HEK293T (cell line): ENCODE data around the gene ANKRD13D.

Experiments
- CTCF ChIA-PET: fragments of 350-600 bp; formaldehyde crosslinking; extraction: SDS; loops from one replicate; lab custom pipeline; 2021; ENCODE audit warnings: antibody characterized with exemption, inconsistent platforms; lab: Yijun Ruan, JAX
- POLR2A ChIA-PET: fragments of 350-600 bp; formaldehyde crosslinking; extraction: SDS; loops from one replicate; lab custom pipeline; 2020; ENCODE audit warnings: antibody characterized with exemption, inconsistent platforms; lab: Yijun Ruan, JAX
- DNase-seq: peaks from one replicate; pipeline ENCODE4 v3.0.0; 2012; ENCODE audit warnings: mixed read lengths; ENCODE audit errors: extremely low spot score
- ARNT ChIP-seq: fragments of 450-650 bp; IDR thresholded peaks from 2 replicates; pipeline ENCODE4 v1.6.1; 2017; ENCODE audit warnings: mild to moderate bottlenecking
- BHLHE40 ChIP-seq: fragments of 450-650 bp; IDR thresholded peaks from 2 replicates; pipeline ENCODE4 v1.6.1; 2016; ENCODE audit warnings: mild to moderate bottlenecking, moderate library complexity, borderline replicate concordance
- CTBP1 ChIP-seq: fragments of 450-650 bp; IDR thresholded peaks from 2 replicates; pipeline ENCODE4 v1.6.1; 2016; ENCODE audit warnings: borderline replicate concordance
- ELF4 ChIP-seq: fragments of 450-650 bp; IDR thresholded peaks from 2 replicates; pipeline ENCODE4 v1.6.1; 2017; ENCODE audit warnings: antibody characterized with exemption
- FOXA1 ChIP-seq: fragments of 450-650 bp; IDR thresholded peaks from 2 replicates; pipeline ENCODE4 v1.6.1; 2016; ENCODE audit warnings: mild to moderate bottlenecking
- FOXK2 ChIP-seq: fragments of 450-650 bp; IDR thresholded peaks from 2 replicates; pipeline ENCODE4 v1.6.1; 2016; ENCODE audit warnings: mild to moderate bottlenecking
- FOXM1 ChIP-seq: fragments of 450-650 bp; IDR thresholded peaks from 2 replicates; pipeline ENCODE4 v1.6.1; 2017; ENCODE audit warnings: mild to moderate bottlenecking, borderline replicate concordance
- HDGF ChIP-seq: fragments of 450-650 bp; IDR thresholded peaks from 2 replicates; pipeline ENCODE4 v1.6.1; 2017; ENCODE audit warnings: antibody characterized with exemption, borderline replicate concordance
- L3MBTL2 ChIP-seq: fragments of 450-650 bp; conservative IDR thresholded peaks from 2 replicates; pipeline ENCODE4 v1.6.1; 2016; ENCODE audit warnings: mild to moderate bottlenecking
- LEF1 ChIP-seq: fragments of 450-650 bp; IDR thresholded peaks from 2 replicates; pipeline ENCODE4 v1.6.1; 2017; ENCODE audit warnings: mild to moderate bottlenecking, borderline replicate concordance
- NFRKB ChIP-seq: fragments of 450-650 bp; IDR thresholded peaks from 2 replicates; pipeline ENCODE4 v1.6.1; 2016; ENCODE audit warnings: mild to moderate bottlenecking, moderate library complexity
- PKNOX1 ChIP-seq: fragments of 450-650 bp; IDR thresholded peaks from 2 replicates; pipeline ENCODE4 v1.6.1; 2016
- SP1 ChIP-seq: fragments of 450-650 bp; IDR thresholded peaks from 2 replicates; pipeline ENCODE4 v1.6.1; 2017
- SUZ12 ChIP-seq: fragments of 450-650 bp; IDR thresholded peaks from 2 replicates; pipeline ENCODE4 v1.6.1; 2016; ENCODE audit warnings: mild to moderate bottlenecking
- TARDBP ChIP-seq: fragments of 450-650 bp; IDR thresholded peaks from 2 replicates; pipeline ENCODE4 v1.6.1; 2016
- ZNF384 ChIP-seq: fragments of 450-650 bp; IDR thresholded peaks from 2 replicates; pipeline ENCODE4 v1.6.1; 2016

ANKRD13D gene

GRCh38 chr11:67290801-67291200, 1.7 kb downstream of the ANKRD13D start:
- DNase-seq = no peak
- CTCF ChIA-PET = no interaction called here
- TF ChIP-seq LEF1 = no peak
- no peak for TF ChIP-seq SUZ12
- TF ChIP-seq TARDBP = no peak
- TF ChIP-seq FOXM1 = no peak
- TF ChIP-seq ARNT = no peak
- TF ChIP-seq BHLHE40 = no peak
- TF ChIP-seq FOXK2 = no peak
- TF ChIP-seq HDGF = no peak
- TF ChIP-seq L3MBTL2 = no peak
- no peak for TF ChIP-seq PKNOX1
- no peak for TF ChIP-seq NFRKB
- no peak for TF ChIP-seq FOXA1
- TF ChIP-seq ZNF384 = no peak
- no peak for TF ChIP-seq ELF4
- TF ChIP-seq CTBP1 = no peak
- POLR2A ChIA-PET = interaction anchor here (3.4 to 3.8 kb wide), 2 partner anchors 11 to 27 kb away, joined by 23 to 27 read pairs; partner anchors contain the start of gene SSH3

- POLR2A ChIA-PET = interaction anchor here (3.8 kb wide), 1 partner anchor 10 kb away, joined by 27 read pairs; the partner anchor contains the start of gene SSH3
- TF ChIP-seq FOXM1 (no peak), FOXA1 (no peak), LEF1 (no peak), TARDBP (no peak), SP1 (no peak), ARNT (no peak), SUZ12 (no peak), L3MBTL2 (no peak), ELF4 (no peak), CTBP1 (no peak), PKNOX1 (no peak), NFRKB (no peak), FOXK2 (no peak), HDGF (no peak)
- DNase-seq = no peak
- CTCF ChIA-PET = no interaction called here
These were observed 2.6 kb downstream of the ANKRD13D start for GRCh38 chr11:67291481-67292381.

GRCh38 chr11:67292671-67293070, 3.6 kb downstream of the ANKRD13D start:
- no peak for TF ChIP-seq FOXM1
- no peak for TF ChIP-seq FOXK2
- POLR2A ChIA-PET = no interaction called here

GRCh38 chr11:67293090-67293489, 4.0 kb downstream of the ANKRD13D start:
- POLR2A ChIA-PET = no interaction called here
- TF ChIP-seq LEF1 (no peak), TARDBP (no peak), ARNT (no peak), FOXA1 (no peak), SP1 (no peak), ELF4 (no peak), BHLHE40 (no peak), CTBP1 (no peak), SUZ12 (no peak), FOXK2 (no peak), FOXM1 (no peak), HDGF (no peak), L3MBTL2 (no peak), PKNOX1 (no peak), ZNF384 (no peak), NFRKB (no peak)
- no peak for DNase-seq
- CTCF ChIA-PET = no interaction called here

More at GRCh38 chr11:67292671-67293070, 3.6 kb downstream of the ANKRD13D start:
- CTCF ChIA-PET = no interaction called here
- no peak for DNase-seq

GRCh38 chr11:67295846-67296245, 6.7 kb downstream of the ANKRD13D start:
- DNase-seq = no peak
- POLR2A ChIA-PET = no interaction called here
- CTCF ChIA-PET = interaction anchor here (0.7 kb wide), 1 partner anchor 24 kb away, joined by 4 read pairs; no protein-coding TSS in a partner anchor
- TF ChIP-seq ELF4 (no peak), SUZ12 (no peak), CTBP1 (no peak), BHLHE40 (no peak), LEF1 (no peak), FOXM1 (no peak), PKNOX1 (no peak)
